ENCODE results near the gene DUSP15.

Gene DUSP15

DNA sequence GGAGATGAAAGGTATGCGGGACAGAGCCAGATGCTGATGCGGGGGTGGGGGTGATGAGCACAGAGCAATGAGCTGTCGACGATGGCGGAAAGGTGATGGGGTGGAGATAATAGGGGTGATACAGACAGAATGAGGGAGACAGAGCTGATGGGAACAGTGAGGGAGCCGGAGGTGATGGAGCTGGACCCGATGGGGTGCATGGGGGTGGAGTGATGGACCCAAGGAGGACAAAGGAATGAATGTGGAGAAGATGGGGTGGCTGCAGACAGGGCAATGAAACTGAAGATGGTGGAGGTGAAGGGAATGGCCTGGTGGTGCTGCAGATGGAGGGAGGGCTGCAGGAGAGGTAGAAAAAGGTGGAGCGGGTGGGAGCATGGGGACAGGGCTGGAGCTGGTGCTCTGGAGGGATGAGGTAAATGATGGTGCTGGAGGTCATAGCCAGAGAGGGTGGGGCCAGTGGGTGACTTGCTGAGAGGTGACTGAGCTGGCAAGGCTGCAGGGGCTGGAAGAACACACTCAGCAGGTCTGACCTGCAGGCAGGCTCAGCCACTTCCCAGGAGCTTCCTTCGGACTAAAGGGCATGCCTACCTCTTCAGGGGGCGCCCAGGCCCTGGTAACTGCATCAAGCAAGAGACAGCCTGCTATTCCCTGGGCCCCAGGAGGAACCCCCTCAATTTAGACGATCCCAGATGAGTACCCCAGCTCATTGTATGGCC lies 18.9 kb downstream of the DUSP15 start:
- Histone ChIP-seq H4K91ac (ENCODE audit: low read depth, low read length) (no peak overlapping the region), H3K18ac (ENCODE audit: low read length) (no peak overlapping the region), H3K4me2 (ENCODE audit: low read length) (no peak overlapping the region), H3K79me2 (ENCODE audit: control insufficient read depth, insufficient read depth, low read length, poor library complexity) (no peaks in the 10 kb centered on the region), H3K27ac (ENCODE audit: low read depth, low read length) (no peak overlapping the region), H2BK120ac (ENCODE audit: insufficient read depth, low read length, poor library complexity) (no peak overlapping the region), H2BK12ac (ENCODE audit: low read length) (no peak overlapping the region), H4K8ac (ENCODE audit: low read depth, low read length) (no peak overlapping the region), H3K9me3 (ENCODE audit: insufficient read depth, low read depth, low read length) (peaks cover 2% of the 10 kb centered on the region), H3K4me3 (ENCODE audit: low read depth, low read length) (no peak overlapping the region), H3K4ac (ENCODE audit: low read depth, low read length) (no peak overlapping the region), H3K23ac (ENCODE audit: low read length) (no peak overlapping the region), H3K27me3 (ENCODE audit: insufficient read depth, low read length) (peaks cover 2% of the 10 kb centered on the region), H4K12ac (ENCODE audit: low read depth, low read length) (no peak overlapping the region), H3K14ac (ENCODE audit: low read length) (no peak overlapping the region), H3K9ac (ENCODE audit: low read length) (no peak overlapping the region), H3K4me1 (ENCODE audit: control insufficient read depth in 1 of 2, insufficient read depth in 2 of 2, low read length in 2 of 2) (no peaks in the 10 kb centered on the region), H3K79me1 (ENCODE audit: low read length) (no peaks in the 10 kb centered on the region), H2BK5ac (ENCODE audit: low read depth, low read length, poor library complexity) (no peak overlapping the region), H2AK5ac (ENCODE audit: low read length) (no peak overlapping the region), H3K36me3 (ENCODE audit: control insufficient read depth in 1 of 2, insufficient read depth in 2 of 2, low read length in 2 of 2) (no peaks in the 10 kb centered on the region), H2AFZ (ENCODE audit: insufficient read depth, low read length, poor library complexity) (no peak overlapping the region)
- peak in 1 of 2 donors; percentile 33 for DNase-seq
- no CpG with 5 or more reads among the region's 11 CpGs for WGBS (ENCODE audit: extremely low coverage, insufficient coverage, insufficient read length)

DNA sequence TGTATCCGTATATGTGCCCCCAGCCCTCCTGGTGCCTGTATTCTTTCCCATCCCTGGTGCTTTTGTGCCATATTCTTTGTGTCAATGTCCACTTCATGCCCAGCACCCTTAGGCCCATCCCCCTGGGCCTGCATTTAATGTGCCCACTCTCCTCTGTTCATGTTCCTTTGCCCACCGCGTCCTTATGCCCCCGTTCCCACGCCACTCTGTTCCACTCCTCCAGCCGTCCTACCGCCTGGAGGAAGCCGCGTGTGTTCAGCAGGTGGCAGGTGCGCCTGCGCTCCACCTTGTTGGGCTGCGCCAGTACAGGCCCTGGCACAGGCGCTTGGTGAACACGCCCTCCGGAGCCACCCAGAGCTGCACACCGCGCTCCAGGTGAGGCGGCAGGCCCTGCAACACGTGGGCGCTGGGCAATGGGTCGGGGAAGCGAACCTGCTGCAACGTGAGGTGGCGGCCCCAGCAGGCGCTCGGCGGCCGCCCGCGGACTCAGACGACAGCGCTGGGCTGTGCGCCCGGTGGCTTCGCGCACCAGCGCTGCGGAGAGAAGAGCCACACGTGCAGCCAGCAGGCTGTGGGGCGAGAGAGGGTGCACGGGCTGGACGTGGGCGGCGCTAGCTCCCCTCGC lies 20.9 kb downstream of the DUSP15 start:
- no peak overlapping the region for H4K91ac ChIP-seq (ENCODE audit: low read depth, low read length)
- no peak overlapping the region for H2BK120ac ChIP-seq (ENCODE audit: insufficient read depth, low read length, poor library complexity)
- H2AFZ ChIP-seq (ENCODE audit: insufficient read depth, low read length, poor library complexity) = no peak overlapping the region
- no peak overlapping the region for H3K4ac ChIP-seq (ENCODE audit: low read depth, low read length)
- H3K4me1 ChIP-seq (ENCODE audit: control insufficient read depth in 1 of 2, insufficient read depth in 2 of 2, low read length in 2 of 2) = peaks cover 0 to 2% of the 10 kb centered on the region in 2 experiments
- H4K12ac ChIP-seq (ENCODE audit: low read depth, low read length) = no peak overlapping the region
- no peak overlapping the region for H2AK5ac ChIP-seq (ENCODE audit: low read length)
- H3K27me3 ChIP-seq (ENCODE audit: insufficient read depth, low read length) = peaks cover 2% of the 10 kb centered on the region
- no peak overlapping the region for H3K9ac ChIP-seq (ENCODE audit: low read length)
- H2BK12ac ChIP-seq (ENCODE audit: low read length) = no peak overlapping the region
- H3K27ac ChIP-seq (ENCODE audit: low read depth, low read length) = no peak overlapping the region
- no peak overlapping the region for H3K4me2 ChIP-seq (ENCODE audit: low read length)
- no peak overlapping the region for H3K4me3 ChIP-seq (ENCODE audit: low read depth, low read length)
- no peak overlapping the region for H4K8ac ChIP-seq (ENCODE audit: low read depth, low read length)
- H2BK5ac ChIP-seq (ENCODE audit: low read depth, low read length, poor library complexity) = no peak overlapping the region
- peaks cover 2% of the 10 kb centered on the region for H3K9me3 ChIP-seq (ENCODE audit: insufficient read depth, low read depth, low read length)
- no peaks in the 10 kb centered on the region for H3K79me2 ChIP-seq (ENCODE audit: control insufficient read depth, insufficient read depth, low read length, poor library complexity)
- no peak overlapping the region for H3K14ac ChIP-seq (ENCODE audit: low read length)
- no peak for DNase-seq
- H3K18ac ChIP-seq (ENCODE audit: low read length) = no peak overlapping the region
- WGBS (ENCODE audit: extremely low coverage, insufficient coverage, insufficient read length) = no CpG with 5 or more reads among the region's 45 CpGs
- no peaks in the 10 kb centered on the region for H3K79me1 ChIP-seq (ENCODE audit: low read length)
- H3K36me3 ChIP-seq (ENCODE audit: control insufficient read depth in 1 of 2, insufficient read depth in 2 of 2, low read length in 2 of 2) = no peaks in the 10 kb centered on the region
- H3K23ac ChIP-seq (ENCODE audit: low read length) = no peak overlapping the region

DNA sequence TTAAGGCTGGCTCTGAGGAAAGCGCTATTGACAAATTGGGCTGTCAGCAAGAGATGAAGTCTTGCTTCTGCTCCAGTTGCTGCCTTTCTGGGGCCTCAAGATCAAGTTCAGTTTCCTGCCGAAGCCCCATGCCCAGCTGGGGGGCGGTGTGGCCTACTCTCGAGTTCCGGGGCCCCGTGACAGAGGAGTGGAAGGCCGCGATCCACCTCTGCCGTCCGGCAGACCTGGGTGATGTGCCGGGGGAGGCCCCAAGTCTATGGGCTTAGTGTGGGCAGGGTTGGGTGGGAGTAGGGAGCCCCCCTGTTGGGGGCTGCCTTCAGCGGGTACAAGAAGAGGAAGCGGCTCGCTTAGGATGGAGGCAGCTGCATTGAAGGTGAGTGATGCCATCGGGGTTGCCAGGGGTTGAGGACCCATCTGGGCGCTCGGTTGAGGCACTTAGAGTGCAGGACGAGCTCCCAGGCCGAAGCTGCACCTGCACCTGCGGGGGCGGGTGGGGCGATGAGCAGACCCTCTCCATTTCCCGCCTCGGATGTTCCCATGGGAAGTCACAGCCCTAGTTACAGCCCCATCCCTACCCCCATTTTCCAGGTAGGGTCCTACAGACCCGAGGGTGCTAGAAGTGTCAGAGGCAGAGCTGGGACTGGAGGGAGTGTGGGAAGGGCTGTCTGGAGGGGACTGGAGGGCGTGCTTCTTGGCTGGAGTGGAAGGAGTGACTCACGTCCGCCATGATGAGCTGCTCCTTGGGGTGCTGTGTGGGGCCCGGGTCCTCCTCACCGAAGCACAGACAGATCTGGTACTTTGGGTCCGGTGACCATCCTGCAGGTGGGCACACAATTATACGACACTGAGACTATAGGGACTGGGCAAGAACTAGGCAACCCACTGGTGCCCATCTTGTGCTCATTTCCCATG lies 22.0 kb downstream of the DUSP15 start:
- no peak overlapping the region for H3K18ac ChIP-seq (ENCODE audit: low read length)
- no peak overlapping the region for H3K14ac ChIP-seq (ENCODE audit: low read length)
- no CpG with 5 or more reads among the region's 32 CpGs for WGBS (ENCODE audit: extremely low coverage, insufficient coverage, insufficient read length)
- no peak overlapping the region for H4K12ac ChIP-seq (ENCODE audit: low read depth, low read length)
- H4K91ac ChIP-seq (ENCODE audit: low read depth, low read length) = no peak overlapping the region
- peaks cover 2% of the 10 kb centered on the region for H3K27me3 ChIP-seq (ENCODE audit: insufficient read depth, low read length)
- H3K23ac ChIP-seq (ENCODE audit: low read length) = no peak overlapping the region
- H4K8ac ChIP-seq (ENCODE audit: low read depth, low read length) = no peak overlapping the region
- H2BK12ac ChIP-seq (ENCODE audit: low read length) = no peak overlapping the region
- no peaks in the 10 kb centered on the region for H3K36me3 ChIP-seq (ENCODE audit: control insufficient read depth in 1 of 2, insufficient read depth in 2 of 2, low read length in 2 of 2)
- no peak overlapping the region for H2AFZ ChIP-seq (ENCODE audit: insufficient read depth, low read length, poor library complexity)
- H3K9me3 ChIP-seq (ENCODE audit: insufficient read depth, low read depth, low read length) = peaks cover 2% of the 10 kb centered on the region
- H3K4me1 ChIP-seq (ENCODE audit: control insufficient read depth in 1 of 2, insufficient read depth in 2 of 2, low read length in 2 of 2) = peaks cover 2 to 3% of the 10 kb centered on the region in 2 experiments
- no peak overlapping the region for H3K4me3 ChIP-seq (ENCODE audit: low read depth, low read length)
- no peaks in the 10 kb centered on the region for H3K79me1 ChIP-seq (ENCODE audit: low read length)
- H3K4ac ChIP-seq (ENCODE audit: low read depth, low read length) = no peak overlapping the region
- H2AK5ac ChIP-seq (ENCODE audit: low read length) = no peak overlapping the region
- H2BK120ac ChIP-seq (ENCODE audit: insufficient read depth, low read length, poor library complexity) = no peak overlapping the region
- H2BK5ac ChIP-seq (ENCODE audit: low read depth, low read length, poor library complexity) = no peak overlapping the region
- no peaks in the 10 kb centered on the region for H3K79me2 ChIP-seq (ENCODE audit: control insufficient read depth, insufficient read depth, low read length, poor library complexity)
- H3K4me2 ChIP-seq (ENCODE audit: low read length) = no peak overlapping the region
- no peak overlapping the region for H3K27ac ChIP-seq (ENCODE audit: low read depth, low read length)
- DNase-seq = no peak
- H3K9ac ChIP-seq (ENCODE audit: low read length) = no peak overlapping the region

DNA sequence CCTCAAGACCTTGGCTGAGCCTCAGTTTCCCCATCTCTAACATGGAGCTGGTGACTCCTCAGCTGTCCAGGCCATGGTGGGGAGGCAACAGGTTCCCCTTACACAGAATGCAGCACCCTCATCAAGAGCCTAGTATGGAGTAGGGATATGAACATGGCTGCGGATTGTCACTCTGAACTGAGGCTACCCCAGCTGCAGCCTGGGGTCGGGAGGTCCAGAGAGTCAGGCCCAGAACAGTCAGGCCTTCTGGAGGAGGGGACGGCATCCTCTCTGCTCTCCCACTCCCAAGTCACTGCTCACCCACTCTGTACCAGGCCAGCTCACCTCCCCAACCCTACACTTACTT lies 23.6 kb downstream of the DUSP15 start:
- Histone ChIP-seq H2AFZ (ENCODE audit: insufficient read depth, low read length, poor library complexity) (no peak overlapping the region), H3K4ac (ENCODE audit: low read depth, low read length) (no peak overlapping the region), H2BK5ac (ENCODE audit: low read depth, low read length, poor library complexity) (no peak overlapping the region), H2BK120ac (ENCODE audit: insufficient read depth, low read length, poor library complexity) (no peak overlapping the region), H4K91ac (ENCODE audit: low read depth, low read length) (no peak overlapping the region), H3K4me1 (ENCODE audit: control insufficient read depth in 1 of 2, insufficient read depth in 2 of 2, low read length in 2 of 2) (peaks cover 9 to 19% of the 10 kb centered on the region in 2 experiments), H4K12ac (ENCODE audit: low read depth, low read length) (no peak overlapping the region), H3K9me3 (ENCODE audit: insufficient read depth, low read depth, low read length) (peaks cover 2% of the 10 kb centered on the region), H3K14ac (ENCODE audit: low read length) (no peak overlapping the region), H3K4me3 (ENCODE audit: low read depth, low read length) (no peak overlapping the region), H3K79me2 (ENCODE audit: control insufficient read depth, insufficient read depth, low read length, poor library complexity) (no peaks in the 10 kb centered on the region), H3K27ac (ENCODE audit: low read depth, low read length) (no peak overlapping the region), H3K79me1 (ENCODE audit: low read length) (no peaks in the 10 kb centered on the region), H3K27me3 (ENCODE audit: insufficient read depth, low read length) (peaks cover 2% of the 10 kb centered on the region), H4K8ac (ENCODE audit: low read depth, low read length) (no peak overlapping the region), H3K23ac (ENCODE audit: low read length) (no peak overlapping the region), H3K36me3 (ENCODE audit: control insufficient read depth in 1 of 2, insufficient read depth in 2 of 2, low read length in 2 of 2) (no peaks in the 10 kb centered on the region), H3K18ac (ENCODE audit: low read length) (no peak overlapping the region), H3K9ac (ENCODE audit: low read length) (no peak overlapping the region), H2AK5ac (ENCODE audit: low read length) (no peak overlapping the region), H3K4me2 (ENCODE audit: low read length) (no peak overlapping the region), H2BK12ac (ENCODE audit: low read length) (no peak overlapping the region)
- no CpG with 5 or more reads among the region's 3 CpGs for WGBS (ENCODE audit: extremely low coverage, insufficient coverage, insufficient read length)
- DNase-seq = no peak

Data from trophoblast cell (in vitro differentiated cells and primary cell).